WTC11 (cell line): ENCODE results near the gene CHTF18. TPM values are rescaled to one million over a fixed set of nuclear protein-coding genes. Genes with fewer than 3 reads are reported as not detected.

Experiments used
- ATAC-seq: fragments of 200-7000 bp; cut with Tn5 transposase; 2 replicates; pipeline ENCODE4 v1.10.0; 2021; ENCODE audit warnings: mild to moderate bottlenecking, moderate library complexity
- CTCF ChIA-PET: fragments of 300-600 bp; sonication (Branson Sonifier 250); formaldehyde crosslinking; loops from one replicate; lab custom pipeline; 2021; ENCODE audit warnings: antibody characterized with exemption; lab: Charles Lee
- POLR2A ChIA-PET: fragments of 350-600 bp; sonication (Branson Sonifier 250); formaldehyde crosslinking; loops from one replicate; lab custom pipeline; 2021; ENCODE audit warnings: antibody characterized with exemption; lab: Charles Lee
- DNase-seq: peaks from one replicate; pipeline ENCODE4 v3.0.0; 2021; ENCODE audit warnings: low spot score
- H3K27ac Mint-ChIP-seq: 2 replicates; pipeline ENCODE4 v1.8.0; 2021; ENCODE audit warnings: mixed read lengths
- H3K27me3 Mint-ChIP-seq: 2 replicates; pipeline ENCODE4 v1.8.0; 2021; ENCODE audit warnings: low read depth, mild to moderate bottlenecking, moderate library complexity, mixed read lengths
- H3K36me3 Mint-ChIP-seq: 2 replicates; pipeline ENCODE4 v1.8.0; 2021; ENCODE audit warnings: mixed read lengths
- H3K4me1 Mint-ChIP-seq: 2 replicates; pipeline ENCODE4 v1.8.0; 2022; ENCODE audit warnings: mixed read lengths
- H3K4me3 Mint-ChIP-seq: 2 replicates; pipeline ENCODE4 v1.8.0; 2021; ENCODE audit warnings: mild to moderate bottlenecking, moderate library complexity, mixed read lengths
- H3K9me3 Mint-ChIP-seq: 2 replicates; pipeline ENCODE4 v1.8.0; 2021; ENCODE audit warnings: mixed read lengths
- IRF2 ChIP-seq: sonication (generic); formaldehyde crosslinking; IDR thresholded peaks from 2 replicates; pipeline ENCODE4 v1.8.0; 2022; ENCODE audit warnings: low read depth, missing genetic modification reagents, borderline replicate concordance
- JAZF1 ChIP-seq: fragments of 250-450 bp; sonication (Bioruptor Pico); IDR thresholded peaks from 2 replicates; pipeline ENCODE4 v1.9.0; 2021; ENCODE audit warnings: moderate library complexity, mild to moderate bottlenecking, inconsistent platforms
- RORB ChIP-seq: fragments of 250-450 bp; sonication (Bioruptor Pico); IDR thresholded peaks from 2 replicates; pipeline ENCODE4 v1.9.0; 2021; ENCODE audit warnings: mild to moderate bottlenecking
- TCF7 ChIP-seq: sonication (generic); formaldehyde crosslinking; IDR thresholded peaks from 2 replicates; pipeline ENCODE4 v1.8.0; 2022; ENCODE audit warnings: mild to moderate bottlenecking, low read depth, missing genetic modification reagents, moderate library complexity
- total RNA-seq: library from RNA; stranded (reverse); gene quantifications from 3 replicates; pipeline ENCODE4 v1.2.3, GENCODE V29; 2021
- TF ChIP-seq, protein P1 (sequence below): sonication (generic); formaldehyde crosslinking; IDR thresholded peaks from 2 replicates; pipeline ENCODE4 v1.8.1; 2023; ENCODE audit warnings: mild to moderate bottlenecking, missing genetic modification reagents
- TF ChIP-seq, protein P2 (sequence below): fragments of 250-450 bp; sonication (Bioruptor Pico); conservative IDR thresholded peaks from 2 replicates; pipeline ENCODE4 v1.9.0; 2021; ENCODE audit warnings: mild to moderate bottlenecking
- TF ChIP-seq, protein P3 (sequence below): sonication (generic); formaldehyde crosslinking; IDR thresholded peaks from 2 replicates; pipeline ENCODE4 v1.8.0; 2022; ENCODE audit warnings: mild to moderate bottlenecking, missing genetic modification reagents
- TF ChIP-seq, protein P4 (sequence below): fragments of 250-450 bp; sonication (Bioruptor Pico); IDR thresholded peaks from 2 replicates; pipeline ENCODE4 v1.9.0; 2021; ENCODE audit warnings: mild to moderate bottlenecking, borderline replicate concordance
- TF ChIP-seq, protein P5 (sequence below): sonication (generic); formaldehyde crosslinking; IDR thresholded peaks from 2 replicates; pipeline ENCODE4 v1.8.0; 2022; ENCODE audit warnings: mild to moderate bottlenecking, missing genetic modification reagents
- TF ChIP-seq, protein P6 (sequence below): sonication (generic); formaldehyde crosslinking; IDR thresholded peaks from 2 replicates; pipeline ENCODE4 v1.8.1; 2022; ENCODE audit warnings: mild to moderate bottlenecking, moderate library complexity, missing genetic modification reagents
- TF ChIP-seq, protein P7 (sequence below): sonication (generic); formaldehyde crosslinking; IDR thresholded peaks from 2 replicates; pipeline ENCODE4 v1.8.0; 2022; ENCODE audit warnings: missing genetic modification reagents

CHTF18 gene
- total RNA-seq, 1 experiment from 2014 or later = 183 TPM

DNA sequence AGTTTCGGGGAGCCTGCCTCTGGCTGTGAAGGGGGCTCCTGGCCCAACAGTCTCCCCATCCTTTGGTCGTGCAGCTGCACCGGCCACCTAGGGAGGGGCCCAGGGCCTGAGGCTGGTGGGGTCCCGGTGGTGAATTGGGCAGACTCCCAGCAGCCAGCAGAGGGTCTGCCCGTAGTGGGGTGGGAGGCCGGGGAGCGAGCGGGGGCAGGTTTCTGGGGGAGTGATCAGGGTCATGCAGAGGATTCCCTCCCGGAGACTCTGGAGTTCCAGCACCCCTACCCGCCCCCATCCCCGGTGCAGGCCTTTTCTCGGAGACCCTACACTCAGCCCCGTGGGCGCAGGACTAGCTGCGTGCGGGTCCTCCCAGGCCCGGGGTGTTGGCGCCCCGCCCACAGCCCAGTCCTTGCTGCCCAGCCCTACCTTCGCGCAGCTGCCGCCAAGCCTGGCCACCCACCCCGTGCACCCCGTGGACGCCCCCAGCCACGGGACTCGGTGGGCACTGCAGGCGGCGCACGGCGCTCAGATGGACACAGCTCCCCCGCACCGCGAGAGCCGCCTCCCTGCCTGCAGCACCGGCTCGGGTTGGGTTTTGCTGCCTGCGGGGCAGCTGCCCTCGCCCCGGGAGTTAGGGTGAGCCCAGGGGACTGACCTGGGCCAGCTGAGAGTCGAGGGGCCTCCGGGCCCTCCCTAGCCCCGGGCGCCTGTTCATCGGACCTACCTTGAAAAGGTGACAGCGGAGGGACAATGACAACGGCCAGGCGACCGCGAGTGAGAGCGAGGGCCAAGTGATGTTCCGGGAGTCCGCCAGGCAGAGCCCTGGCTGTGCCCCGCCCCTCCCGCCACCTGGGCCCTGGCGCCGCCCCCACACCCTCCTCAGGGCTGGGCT is 11.8 kb downstream of the CHTF18 start, which contains the start of gene GNG13 (continued):
- TF ChIP-seq, protein P1, sequence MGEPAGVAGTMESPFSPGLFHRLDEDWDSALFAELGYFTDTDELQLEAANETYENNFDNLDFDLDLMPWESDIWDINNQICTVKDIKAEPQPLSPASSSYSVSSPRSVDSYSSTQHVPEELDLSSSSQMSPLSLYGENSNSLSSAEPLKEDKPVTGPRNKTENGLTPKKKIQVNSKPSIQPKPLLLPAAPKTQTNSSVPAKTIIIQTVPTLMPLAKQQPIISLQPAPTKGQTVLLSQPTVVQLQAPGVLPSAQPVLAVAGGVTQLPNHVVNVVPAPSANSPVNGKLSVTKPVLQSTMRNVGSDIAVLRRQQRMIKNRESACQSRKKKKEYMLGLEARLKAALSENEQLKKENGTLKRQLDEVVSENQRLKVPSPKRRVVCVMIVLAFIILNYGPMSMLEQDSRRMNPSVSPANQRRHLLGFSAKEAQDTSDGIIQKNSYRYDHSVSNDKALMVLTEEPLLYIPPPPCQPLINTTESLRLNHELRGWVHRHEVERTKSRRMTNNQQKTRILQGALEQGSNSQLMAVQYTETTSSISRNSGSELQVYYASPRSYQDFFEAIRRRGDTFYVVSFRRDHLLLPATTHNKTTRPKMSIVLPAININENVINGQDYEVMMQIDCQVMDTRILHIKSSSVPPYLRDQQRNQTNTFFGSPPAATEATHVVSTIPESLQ = no peak
- TF ChIP-seq IRF2 = 0 out of 2 replicates have a peak, but pooled peaks have one; percentile 10
- TF ChIP-seq, all 79 proteins: peak for 7

DNA sequence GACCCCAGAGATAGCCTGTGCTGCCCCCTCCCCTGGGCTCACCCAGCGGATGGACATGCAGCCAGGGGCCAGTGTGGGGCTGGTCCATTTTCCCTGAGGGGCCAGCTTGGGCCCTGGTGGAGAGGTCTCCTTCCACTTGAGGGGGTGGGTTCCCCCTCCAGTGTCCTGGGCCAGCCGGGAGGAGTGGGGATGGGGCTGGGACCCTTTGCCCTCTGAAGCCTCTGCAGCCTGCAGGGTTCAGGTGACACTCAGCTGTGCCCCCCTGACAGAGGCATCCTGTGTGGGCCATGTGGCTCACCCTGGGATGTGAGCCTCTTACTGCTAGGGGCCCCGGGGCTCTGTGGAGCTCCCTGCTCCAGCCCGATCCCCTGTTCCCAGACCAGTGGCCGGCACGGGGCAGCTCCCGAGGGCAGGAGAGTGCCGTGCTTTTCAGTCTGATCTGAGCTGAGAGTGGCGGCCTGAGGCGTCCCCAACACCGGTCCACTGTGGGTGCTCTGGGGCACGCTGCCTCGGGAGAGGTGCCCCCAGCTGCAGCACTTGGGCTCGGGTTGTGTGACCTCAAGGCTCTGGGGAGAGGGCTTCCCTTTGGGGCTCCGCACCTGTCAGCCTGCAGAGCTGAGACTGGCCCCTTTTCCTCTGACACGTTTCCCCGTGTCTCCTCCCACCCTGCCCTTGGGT is 12.6 kb downstream of the CHTF18 start:
- H3K27me3 Mint-ChIP-seq = peaks cover 39% of the 10 kb centered on the region
- ChIA-PET CTCF (interaction anchor here (0.8 to 3.6 kb wide), 9 partner anchors 16 to 305 kb away, joined by 3 to 17 read pairs (median 4); no protein-coding TSS in a partner anchor), POLR2A (interaction anchor here (0.6 to 2.8 kb wide), 5 partner anchors 12 to 85 kb away, joined by 3 to 12 read pairs (median 4); partner anchors contain the start of genes CHTF18 and RPUSD1)
- DNase-seq (no peak), ATAC-seq (peak; percentile 3)
- H3K4me1 Mint-ChIP-seq = no peaks in the 10 kb centered on the region
- H3K27ac Mint-ChIP-seq = no peak overlapping the region
- TF ChIP-seq, protein P2, sequence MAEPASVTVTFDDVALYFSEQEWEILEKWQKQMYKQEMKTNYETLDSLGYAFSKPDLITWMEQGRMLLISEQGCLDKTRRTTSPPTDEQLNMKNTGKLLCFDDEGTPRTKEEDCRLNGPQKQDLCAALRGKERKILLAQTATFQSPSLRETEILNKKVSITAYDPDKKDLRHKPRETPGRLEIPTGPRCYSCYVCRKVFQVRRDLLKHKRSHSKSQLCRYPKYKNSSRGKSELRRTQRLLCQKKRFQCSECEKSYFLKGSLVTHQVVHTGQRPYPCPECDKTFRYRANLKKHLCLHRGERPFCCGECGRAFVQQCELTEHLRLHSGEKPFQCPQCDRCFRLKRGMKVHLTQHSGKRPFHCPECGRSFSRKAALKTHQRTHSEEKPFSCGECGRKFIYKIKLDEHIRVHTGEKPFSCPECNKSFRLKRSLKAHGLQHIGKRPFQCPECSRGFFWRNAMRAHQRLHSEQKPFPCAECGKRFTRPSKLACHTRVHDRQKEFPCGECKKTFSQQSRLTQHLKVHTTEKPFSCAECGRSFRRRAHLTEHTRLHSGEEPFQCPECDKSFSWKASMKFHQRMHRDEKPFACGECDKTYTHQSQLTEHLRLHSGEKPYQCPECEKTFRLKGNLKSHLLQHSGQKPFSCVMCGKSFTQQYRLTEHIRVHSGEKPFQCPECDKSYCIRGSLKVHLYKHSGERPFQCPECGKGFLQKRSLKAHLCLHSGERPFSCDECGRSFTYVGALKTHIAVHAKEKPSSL (CRISPR knock-in tag) = no peak
- TF ChIP-seq JAZF1 (CRISPR knock-in tag) (no peak), IRF2 (0 out of 2 replicates have a peak, but pooled peaks have one; percentile 14), TCF7 (CRISPR knock-in tag) (no peak), RORB (no peak)
- TF ChIP-seq, protein P3, sequence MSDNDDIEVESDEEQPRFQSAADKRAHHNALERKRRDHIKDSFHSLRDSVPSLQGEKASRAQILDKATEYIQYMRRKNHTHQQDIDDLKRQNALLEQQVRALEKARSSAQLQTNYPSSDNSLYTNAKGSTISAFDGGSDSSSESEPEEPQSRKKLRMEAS (CRISPR knock-in tag) = no peak
- TF ChIP-seq, protein P4, sequence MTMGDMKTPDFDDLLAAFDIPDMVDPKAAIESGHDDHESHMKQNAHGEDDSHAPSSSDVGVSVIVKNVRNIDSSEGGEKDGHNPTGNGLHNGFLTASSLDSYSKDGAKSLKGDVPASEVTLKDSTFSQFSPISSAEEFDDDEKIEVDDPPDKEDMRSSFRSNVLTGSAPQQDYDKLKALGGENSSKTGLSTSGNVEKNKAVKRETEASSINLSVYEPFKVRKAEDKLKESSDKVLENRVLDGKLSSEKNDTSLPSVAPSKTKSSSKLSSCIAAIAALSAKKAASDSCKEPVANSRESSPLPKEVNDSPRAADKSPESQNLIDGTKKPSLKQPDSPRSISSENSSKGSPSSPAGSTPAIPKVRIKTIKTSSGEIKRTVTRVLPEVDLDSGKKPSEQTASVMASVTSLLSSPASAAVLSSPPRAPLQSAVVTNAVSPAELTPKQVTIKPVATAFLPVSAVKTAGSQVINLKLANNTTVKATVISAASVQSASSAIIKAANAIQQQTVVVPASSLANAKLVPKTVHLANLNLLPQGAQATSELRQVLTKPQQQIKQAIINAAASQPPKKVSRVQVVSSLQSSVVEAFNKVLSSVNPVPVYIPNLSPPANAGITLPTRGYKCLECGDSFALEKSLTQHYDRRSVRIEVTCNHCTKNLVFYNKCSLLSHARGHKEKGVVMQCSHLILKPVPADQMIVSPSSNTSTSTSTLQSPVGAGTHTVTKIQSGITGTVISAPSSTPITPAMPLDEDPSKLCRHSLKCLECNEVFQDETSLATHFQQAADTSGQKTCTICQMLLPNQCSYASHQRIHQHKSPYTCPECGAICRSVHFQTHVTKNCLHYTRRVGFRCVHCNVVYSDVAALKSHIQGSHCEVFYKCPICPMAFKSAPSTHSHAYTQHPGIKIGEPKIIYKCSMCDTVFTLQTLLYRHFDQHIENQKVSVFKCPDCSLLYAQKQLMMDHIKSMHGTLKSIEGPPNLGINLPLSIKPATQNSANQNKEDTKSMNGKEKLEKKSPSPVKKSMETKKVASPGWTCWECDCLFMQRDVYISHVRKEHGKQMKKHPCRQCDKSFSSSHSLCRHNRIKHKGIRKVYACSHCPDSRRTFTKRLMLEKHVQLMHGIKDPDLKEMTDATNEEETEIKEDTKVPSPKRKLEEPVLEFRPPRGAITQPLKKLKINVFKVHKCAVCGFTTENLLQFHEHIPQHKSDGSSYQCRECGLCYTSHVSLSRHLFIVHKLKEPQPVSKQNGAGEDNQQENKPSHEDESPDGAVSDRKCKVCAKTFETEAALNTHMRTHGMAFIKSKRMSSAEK (CRISPR knock-in tag) = no peak
- TF ChIP-seq, protein P5, sequence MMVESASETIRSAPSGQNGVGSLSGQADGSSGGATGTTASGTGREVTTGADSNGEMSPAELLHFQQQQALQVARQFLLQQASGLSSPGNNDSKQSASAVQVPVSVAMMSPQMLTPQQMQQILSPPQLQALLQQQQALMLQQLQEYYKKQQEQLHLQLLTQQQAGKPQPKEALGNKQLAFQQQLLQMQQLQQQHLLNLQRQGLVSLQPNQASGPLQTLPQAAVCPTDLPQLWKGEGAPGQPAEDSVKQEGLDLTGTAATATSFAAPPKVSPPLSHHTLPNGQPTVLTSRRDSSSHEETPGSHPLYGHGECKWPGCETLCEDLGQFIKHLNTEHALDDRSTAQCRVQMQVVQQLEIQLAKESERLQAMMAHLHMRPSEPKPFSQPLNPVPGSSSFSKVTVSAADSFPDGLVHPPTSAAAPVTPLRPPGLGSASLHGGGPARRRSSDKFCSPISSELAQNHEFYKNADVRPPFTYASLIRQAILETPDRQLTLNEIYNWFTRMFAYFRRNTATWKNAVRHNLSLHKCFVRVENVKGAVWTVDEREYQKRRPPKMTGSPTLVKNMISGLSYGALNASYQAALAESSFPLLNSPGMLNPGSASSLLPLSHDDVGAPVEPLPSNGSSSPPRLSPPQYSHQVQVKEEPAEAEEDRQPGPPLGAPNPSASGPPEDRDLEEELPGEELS (CRISPR knock-in tag) = no peak
- TF ChIP-seq, protein P6, sequence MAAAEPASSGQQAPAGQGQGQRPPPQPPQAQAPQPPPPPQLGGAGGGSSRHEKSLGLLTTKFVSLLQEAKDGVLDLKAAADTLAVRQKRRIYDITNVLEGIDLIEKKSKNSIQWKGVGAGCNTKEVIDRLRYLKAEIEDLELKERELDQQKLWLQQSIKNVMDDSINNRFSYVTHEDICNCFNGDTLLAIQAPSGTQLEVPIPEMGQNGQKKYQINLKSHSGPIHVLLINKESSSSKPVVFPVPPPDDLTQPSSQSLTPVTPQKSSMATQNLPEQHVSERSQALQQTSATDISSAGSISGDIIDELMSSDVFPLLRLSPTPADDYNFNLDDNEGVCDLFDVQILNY (CRISPR knock-in tag) = 0 out of 2 replicates have a peak, but pooled peaks have one; percentile 30
- TF ChIP-seq, protein P7, sequence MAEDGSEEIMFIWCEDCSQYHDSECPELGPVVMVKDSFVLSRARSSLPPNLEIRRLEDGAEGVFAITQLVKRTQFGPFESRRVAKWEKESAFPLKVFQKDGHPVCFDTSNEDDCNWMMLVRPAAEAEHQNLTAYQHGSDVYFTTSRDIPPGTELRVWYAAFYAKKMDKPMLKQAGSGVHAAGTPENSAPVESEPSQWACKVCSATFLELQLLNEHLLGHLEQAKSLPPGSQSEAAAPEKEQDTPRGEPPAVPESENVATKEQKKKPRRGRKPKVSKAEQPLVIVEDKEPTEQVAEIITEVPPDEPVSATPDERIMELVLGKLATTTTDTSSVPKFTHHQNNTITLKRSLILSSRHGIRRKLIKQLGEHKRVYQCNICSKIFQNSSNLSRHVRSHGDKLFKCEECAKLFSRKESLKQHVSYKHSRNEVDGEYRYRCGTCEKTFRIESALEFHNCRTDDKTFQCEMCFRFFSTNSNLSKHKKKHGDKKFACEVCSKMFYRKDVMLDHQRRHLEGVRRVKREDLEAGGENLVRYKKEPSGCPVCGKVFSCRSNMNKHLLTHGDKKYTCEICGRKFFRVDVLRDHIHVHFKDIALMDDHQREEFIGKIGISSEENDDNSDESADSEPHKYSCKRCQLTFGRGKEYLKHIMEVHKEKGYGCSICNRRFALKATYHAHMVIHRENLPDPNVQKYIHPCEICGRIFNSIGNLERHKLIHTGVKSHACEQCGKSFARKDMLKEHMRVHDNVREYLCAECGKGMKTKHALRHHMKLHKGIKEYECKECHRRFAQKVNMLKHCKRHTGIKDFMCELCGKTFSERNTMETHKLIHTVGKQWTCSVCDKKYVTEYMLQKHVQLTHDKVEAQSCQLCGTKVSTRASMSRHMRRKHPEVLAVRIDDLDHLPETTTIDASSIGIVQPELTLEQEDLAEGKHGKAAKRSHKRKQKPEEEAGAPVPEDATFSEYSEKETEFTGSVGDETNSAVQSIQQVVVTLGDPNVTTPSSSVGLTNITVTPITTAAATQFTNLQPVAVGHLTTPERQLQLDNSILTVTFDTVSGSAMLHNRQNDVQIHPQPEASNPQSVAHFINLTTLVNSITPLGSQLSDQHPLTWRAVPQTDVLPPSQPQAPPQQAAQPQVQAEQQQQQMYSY (CRISPR knock-in tag) = no peak
- no peak overlapping the region for H3K4me3 Mint-ChIP-seq
- no peaks in the 10 kb centered on the region for H3K9me3 Mint-ChIP-seq
- H3K36me3 Mint-ChIP-seq = peaks cover 10% of the 10 kb centered on the region
